22Rv1 (cell line): ENCODE measurements around the gene INAFM2.

ENCODE experiments used
- CTCF ChIP-seq: fragments of 450-650 bp; IDR thresholded peaks from 2 replicates; pipeline ENCODE4 v1.5.1; 2017; ENCODE audit warnings: mild to moderate bottlenecking
- ZFX ChIP-seq: fragments of 450-650 bp; IDR thresholded peaks from 2 replicates; pipeline ENCODE4 v1.6.1; 2017; ENCODE audit warnings: antibody characterized with exemption, borderline replicate concordance

GRCh38 chr15:40368719-40369473 lies 45.4 kb downstream of the INAFM2 start:
- no peak for TF ChIP-seq CTCF
- no peak for TF ChIP-seq ZFX
